DND-41 (cell line): Measurements from ENCODE around the gene UCKL1.
"Not testable (repeated sequence)": the region's sequence is repeated elsewhere in the genome, so short reads cannot be mapped to it uniquely, and the experiment has no call there.

Source experiments
- ATAC-seq: fragments of 200-7000 bp; cut with Tn5 transposase; 3 replicates; pipeline ENCODE4 v1.9.1; 2021; ENCODE audit warnings: low read depth; ENCODE audit not compliant: insufficient read depth
- DNase-seq: peaks from one replicate; pipeline ENCODE4 v3.0.0-alpha.2; 2020
- H2AFZ ChIP-seq: 2 replicates; pipeline ENCODE4 v1.6.0; 2012; ENCODE audit warnings: low read depth, low read length
- H3K27ac ChIP-seq: 2 replicates; pipeline ENCODE4 v1.5.1; 2012; ENCODE audit warnings: low read length, inconsistent platforms
- H3K27me3 ChIP-seq: fragments of 200-600 bp; sonication (generic); 2 replicates; pipeline ENCODE4 v1.6.0; 2012; ENCODE audit warnings: low read length, mild to moderate bottlenecking, inconsistent platforms; ENCODE audit not compliant: insufficient read depth, poor library complexity
- H3K36me3 ChIP-seq: 2 replicates; pipeline ENCODE4 v1.5.1; 2012; ENCODE audit warnings: low read length, inconsistent platforms; ENCODE audit not compliant: insufficient read depth
- H3K4me1 ChIP-seq: 2 replicates; pipeline ENCODE4 v1.5.1; 2012; ENCODE audit warnings: mild to moderate bottlenecking, low read length; ENCODE audit not compliant: insufficient read depth
- H3K4me2 ChIP-seq: 2 replicates; pipeline ENCODE4 v1.6.0; 2012; ENCODE audit warnings: mild to moderate bottlenecking, moderate library complexity, low read length, inconsistent platforms; ENCODE audit not compliant: insufficient read depth
- H3K4me3 ChIP-seq, 2 experiments: fragments of 200-600 bp in 1 of 2; shearing (Covaris generic) in 1 of 2; 2 replicates each; pipeline ENCODE4 v1.5.1; 2012 to 2016; ENCODE audit warnings: inconsistent platforms in 2 of 2, low read length in 2 of 2, mild to moderate bottlenecking in 2 of 2, low read depth in 1 of 2, moderate library complexity in 1 of 2
- H3K79me2 ChIP-seq: 2 replicates; pipeline ENCODE4 v1.6.0; 2012; ENCODE audit warnings: low read length, inconsistent platforms; ENCODE audit not compliant: insufficient read depth
- H3K9ac ChIP-seq: 2 replicates; pipeline ENCODE4 v1.6.0; 2012; ENCODE audit warnings: low read depth, mild to moderate bottlenecking, inconsistent platforms, low read length, moderate library complexity
- H3K9me3 ChIP-seq: 2 replicates; pipeline ENCODE4 v1.5.1; 2012; ENCODE audit warnings: low read length, moderate library complexity, mild to moderate bottlenecking, inconsistent platforms; ENCODE audit not compliant: insufficient read depth, severe bottlenecking
- H4K20me1 ChIP-seq: 2 replicates; pipeline ENCODE4 v1.6.0; 2012; ENCODE audit warnings: low read length; ENCODE audit not compliant: insufficient read depth
- EZH2 ChIP-seq: IDR thresholded peaks from 3 replicates; pipeline ENCODE4 v1.6.1; 2012; ENCODE audit warnings: borderline replicate concordance, low read depth, mild to moderate bottlenecking, moderate library complexity, low read length, inconsistent platforms; ENCODE audit not compliant: severe bottlenecking
- TF ChIP-seq, protein P1 (sequence below): IDR thresholded peaks from 2 replicates; pipeline ENCODE4 v1.5.1; 2012; ENCODE audit warnings: borderline replicate concordance, low read length, moderate library complexity, mild to moderate bottlenecking; ENCODE audit not compliant: poor library complexity, severe bottlenecking; ENCODE audit errors: extremely low read depth

The UCKL1 gene

DNA sequence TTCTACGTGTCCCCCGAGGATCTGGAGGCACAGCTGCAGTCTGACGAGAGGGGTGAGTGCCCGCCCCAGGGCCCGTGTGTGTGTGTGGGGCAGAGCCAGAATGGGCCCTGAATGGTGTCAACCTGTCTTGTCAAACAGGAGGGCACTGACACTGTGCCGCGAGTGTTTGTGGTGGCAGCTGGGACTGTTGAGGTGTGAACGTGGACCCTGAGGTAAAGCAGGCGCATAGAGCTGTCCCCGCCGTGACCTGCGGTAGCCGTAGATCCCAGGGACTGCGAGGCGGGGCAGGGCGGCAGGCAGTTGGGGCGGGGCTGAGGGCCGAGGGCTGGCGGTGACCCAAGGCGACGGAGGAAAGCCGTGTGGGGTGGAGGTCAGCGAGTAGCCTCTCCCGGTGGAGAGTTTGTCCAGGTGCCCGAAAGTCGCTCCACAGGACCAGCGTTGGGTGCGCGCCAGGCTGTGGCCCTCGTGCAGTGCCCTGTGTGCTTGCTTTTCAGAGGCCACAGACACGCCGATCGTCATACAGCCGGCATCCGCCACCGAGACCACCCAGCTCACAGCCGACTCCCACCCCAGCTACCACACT lies 25.2 kb downstream of the UCKL1 start:
- no peaks in the 10 kb centered on the region for H3K9me3 ChIP-seq
- H3K4me3 ChIP-seq: no peak overlapping the region
- TF ChIP-seq, protein P1, sequence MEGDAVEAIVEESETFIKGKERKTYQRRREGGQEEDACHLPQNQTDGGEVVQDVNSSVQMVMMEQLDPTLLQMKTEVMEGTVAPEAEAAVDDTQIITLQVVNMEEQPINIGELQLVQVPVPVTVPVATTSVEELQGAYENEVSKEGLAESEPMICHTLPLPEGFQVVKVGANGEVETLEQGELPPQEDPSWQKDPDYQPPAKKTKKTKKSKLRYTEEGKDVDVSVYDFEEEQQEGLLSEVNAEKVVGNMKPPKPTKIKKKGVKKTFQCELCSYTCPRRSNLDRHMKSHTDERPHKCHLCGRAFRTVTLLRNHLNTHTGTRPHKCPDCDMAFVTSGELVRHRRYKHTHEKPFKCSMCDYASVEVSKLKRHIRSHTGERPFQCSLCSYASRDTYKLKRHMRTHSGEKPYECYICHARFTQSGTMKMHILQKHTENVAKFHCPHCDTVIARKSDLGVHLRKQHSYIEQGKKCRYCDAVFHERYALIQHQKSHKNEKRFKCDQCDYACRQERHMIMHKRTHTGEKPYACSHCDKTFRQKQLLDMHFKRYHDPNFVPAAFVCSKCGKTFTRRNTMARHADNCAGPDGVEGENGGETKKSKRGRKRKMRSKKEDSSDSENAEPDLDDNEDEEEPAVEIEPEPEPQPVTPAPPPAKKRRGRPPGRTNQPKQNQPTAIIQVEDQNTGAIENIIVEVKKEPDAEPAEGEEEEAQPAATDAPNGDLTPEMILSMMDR: no peak
- no peak for TF ChIP-seq EZH2
- no peak overlapping the region for H3K9ac ChIP-seq
- peaks cover 95% of the 10 kb centered on the region for H3K36me3 ChIP-seq
- peaks cover 69% of the 10 kb centered on the region for H4K20me1 ChIP-seq
- no peaks in the 10 kb centered on the region for H3K4me1 ChIP-seq
- no peak overlapping the region for H2AFZ ChIP-seq
- no peaks in the 10 kb centered on the region for H3K27me3 ChIP-seq
- no peak overlapping the region for H3K4me2 ChIP-seq
- H3K27ac ChIP-seq: no peak overlapping the region
- H3K79me2 ChIP-seq: peaks cover 41% of the 10 kb centered on the region
- DNase-seq (no peak), ATAC-seq (no peak)

DNA sequence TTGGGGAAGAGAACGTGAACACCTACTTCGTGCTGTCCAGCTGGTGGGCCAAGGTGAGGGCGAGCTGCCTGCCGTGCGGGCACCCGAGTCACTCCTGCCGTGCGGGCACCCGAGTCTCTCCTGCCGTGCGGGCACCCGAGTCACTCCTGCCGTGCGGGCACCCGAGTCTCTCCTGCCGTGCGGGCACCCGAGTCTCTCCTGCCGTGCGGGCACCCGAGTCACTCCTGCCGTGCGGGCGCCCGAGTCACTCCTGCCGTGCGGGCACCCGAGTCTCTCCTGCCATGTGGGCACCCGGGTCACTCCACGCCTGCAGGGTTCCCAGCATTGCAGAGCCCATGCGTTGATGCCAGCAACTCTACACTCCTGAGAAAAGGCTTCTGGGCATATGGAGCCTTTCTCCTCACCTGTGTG lies 26.7 kb downstream of the UCKL1 start:
- H3K4me1 ChIP-seq, DNase-seq, H3K4me2 ChIP-seq, H3K4me3 ChIP-seq, H3K27ac ChIP-seq, H3K27me3 ChIP-seq, H3K9ac ChIP-seq, H3K9me3 ChIP-seq, ATAC-seq, H2AFZ ChIP-seq: not testable (repeated sequence)
- Histone ChIP-seq H3K36me3 (peaks cover 80% of the 10 kb centered on the region), H3K79me2 (peaks cover 42% of the 10 kb centered on the region), H4K20me1 (peaks cover 70% of the 10 kb centered on the region)

DNA sequence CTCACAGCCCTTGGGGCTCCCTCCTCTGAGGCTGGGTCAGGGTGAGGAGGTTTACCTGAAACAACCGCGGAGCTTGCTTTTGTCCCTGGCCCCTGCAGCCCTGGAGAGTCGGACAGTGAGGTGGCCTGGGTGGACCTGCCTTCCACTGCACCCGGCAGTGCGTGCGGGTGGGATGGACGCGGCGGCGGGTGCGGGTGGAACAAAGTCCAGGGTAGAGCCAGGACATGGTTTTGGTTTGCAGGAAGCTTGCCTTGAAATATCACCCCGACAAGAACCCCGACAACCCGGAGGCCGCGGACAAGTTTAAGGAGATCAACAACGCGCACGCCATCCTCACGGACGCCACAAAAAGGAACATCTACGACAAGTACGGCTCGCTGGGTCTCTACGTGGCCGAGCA lies 27.1 kb downstream of the UCKL1 start:
- Histone ChIP-seq H3K27me3 (no peaks in the 10 kb centered on the region), H3K9me3 (no peaks in the 10 kb centered on the region), H3K4me1 (no peaks in the 10 kb centered on the region), H3K27ac (no peak overlapping the region), H2AFZ (no peak overlapping the region), H3K9ac (no peak overlapping the region), H4K20me1 (peaks cover 70% of the 10 kb centered on the region), H3K4me3 (no peak overlapping the region), H3K4me2 (no peak overlapping the region), H3K36me3 (peaks cover 76% of the 10 kb centered on the region), H3K79me2 (peaks cover 46% of the 10 kb centered on the region)
- DNase-seq: no peak
- no peak for ATAC-seq
- TF ChIP-seq, protein P1: no peak
- no peak for TF ChIP-seq EZH2

DNA sequence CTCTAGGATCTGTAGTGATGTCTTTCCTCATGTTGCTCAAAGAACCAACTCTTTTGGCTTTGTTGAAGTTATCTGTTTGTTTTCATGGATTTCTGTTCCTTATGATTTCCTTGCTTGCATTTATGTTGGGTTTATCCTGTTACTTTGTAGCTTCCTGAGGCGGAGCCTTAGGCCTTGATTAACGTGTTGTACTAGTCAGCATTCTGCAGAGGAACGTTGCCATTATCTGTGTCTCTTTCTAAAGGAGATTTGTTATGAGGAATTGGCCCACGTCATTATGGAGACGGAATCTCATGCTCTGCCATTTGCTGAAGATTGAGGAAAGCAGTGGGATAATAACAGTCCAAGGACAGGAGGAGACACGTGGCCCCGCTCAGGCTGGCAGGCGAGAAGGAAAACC lies 29.9 kb downstream of the UCKL1 start:
- H3K27ac ChIP-seq: no peak overlapping the region
- DNase-seq (no peak), ATAC-seq (no peak)
- H3K9me3 ChIP-seq: no peaks in the 10 kb centered on the region
- no peak overlapping the region for H3K4me3 ChIP-seq
- H3K36me3 ChIP-seq: peaks cover 59% of the 10 kb centered on the region
- no peak for TF ChIP-seq EZH2
- TF ChIP-seq, protein P1: no peak
- H4K20me1 ChIP-seq: peaks cover 60% of the 10 kb centered on the region
- H2AFZ ChIP-seq: no peak overlapping the region
- H3K9ac ChIP-seq: no peak overlapping the region
- no peaks in the 10 kb centered on the region; the same call in 1 of the 2 replicates for H3K4me1 ChIP-seq
- H3K4me2 ChIP-seq: no peak overlapping the region
- H3K27me3 ChIP-seq: no peaks in the 10 kb centered on the region
- H3K79me2 ChIP-seq: peaks cover 63% of the 10 kb centered on the region
